Suprapubic skin (tissue), 3 donors: Measurements from ENCODE around the gene FAM228A.

Experiments used
- CTCF ChIP-seq, 2 donors: fragments of 200-600 bp in 1 of 2; fragments of 450-650 bp in 1 of 2; sonication (generic) in 1 of 2; IDR thresholded peaks; one replicate each; pipeline ENCODE4 v1.5.1; 2016 to 2019; ENCODE audit warnings: antibody characterized with exemption in 2 of 2, mild to moderate bottlenecking in 1 of 2, moderate library complexity in 1 of 2
- EP300 ChIP-seq: sonication (generic); formaldehyde crosslinking; IDR thresholded peaks from one replicate; pipeline ENCODE4 v1.6.1; 2017; ENCODE audit warnings: antibody characterized with exemption
- POLR2A ChIP-seq, 2 donors: fragments of 450-650 bp; IDR thresholded peaks; one replicate each; pipeline ENCODE4 v1.6.1; 2017; ENCODE audit warnings: antibody characterized with exemption in 2 of 2, mild to moderate bottlenecking in 2 of 2, moderate library complexity in 2 of 2

GRCh38 chr2:24221343-24222050 lies 46.6 kb downstream of the FAM228A start:
- no peak for TF ChIP-seq EP300
- TF ChIP-seq CTCF (IDR thresholded peaks at IDR 0.05): no peak
- TF ChIP-seq POLR2A (IDR thresholded peaks at IDR 0.05): no peak
